Activated CD8-positive, alpha-beta memory T cell treated with anti-CD3 and anti-CD28 coated beads, Interleukin-2, amount 50 U/mL, for 1 hour (primary cell): ENCODE measurements around the gene CCDC87.
"Not testable (repeated sequence)": the region's sequence is repeated elsewhere in the genome, so short reads cannot be mapped to it uniquely, and the experiment has no call there.

Experiments used
- DNase-seq: peaks from one replicate; pipeline ENCODE4 v3.0.0-alpha.2; 2020; ENCODE audit errors: extremely low read depth

The CCDC87 gene

DNA sequence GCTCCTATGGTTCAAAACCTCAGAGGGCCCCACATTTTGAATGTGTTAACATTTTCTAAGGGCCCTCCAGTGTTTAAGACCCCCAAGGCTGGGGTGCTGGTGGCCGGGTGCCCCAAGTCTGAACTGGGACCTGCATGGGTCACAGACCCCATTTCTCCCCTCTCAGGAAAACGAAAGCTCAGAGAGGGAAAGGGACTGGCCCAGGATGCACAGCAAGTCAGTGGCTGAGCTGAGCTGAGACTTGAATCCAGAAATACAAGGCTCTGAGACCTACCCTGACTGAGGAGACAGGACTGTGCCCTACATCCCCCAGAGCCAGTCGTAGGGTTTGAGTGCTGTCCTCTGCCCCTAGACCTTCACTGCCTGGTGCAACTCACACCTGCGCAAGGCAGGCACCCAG lies 42.0 kb downstream of the CCDC87 start:
- DNase-seq = no peak

GRCh38 chr11:66549696-66550095 lies 43.2 kb downstream of the CCDC87 start:
- DNase-seq = no peak

DNA sequence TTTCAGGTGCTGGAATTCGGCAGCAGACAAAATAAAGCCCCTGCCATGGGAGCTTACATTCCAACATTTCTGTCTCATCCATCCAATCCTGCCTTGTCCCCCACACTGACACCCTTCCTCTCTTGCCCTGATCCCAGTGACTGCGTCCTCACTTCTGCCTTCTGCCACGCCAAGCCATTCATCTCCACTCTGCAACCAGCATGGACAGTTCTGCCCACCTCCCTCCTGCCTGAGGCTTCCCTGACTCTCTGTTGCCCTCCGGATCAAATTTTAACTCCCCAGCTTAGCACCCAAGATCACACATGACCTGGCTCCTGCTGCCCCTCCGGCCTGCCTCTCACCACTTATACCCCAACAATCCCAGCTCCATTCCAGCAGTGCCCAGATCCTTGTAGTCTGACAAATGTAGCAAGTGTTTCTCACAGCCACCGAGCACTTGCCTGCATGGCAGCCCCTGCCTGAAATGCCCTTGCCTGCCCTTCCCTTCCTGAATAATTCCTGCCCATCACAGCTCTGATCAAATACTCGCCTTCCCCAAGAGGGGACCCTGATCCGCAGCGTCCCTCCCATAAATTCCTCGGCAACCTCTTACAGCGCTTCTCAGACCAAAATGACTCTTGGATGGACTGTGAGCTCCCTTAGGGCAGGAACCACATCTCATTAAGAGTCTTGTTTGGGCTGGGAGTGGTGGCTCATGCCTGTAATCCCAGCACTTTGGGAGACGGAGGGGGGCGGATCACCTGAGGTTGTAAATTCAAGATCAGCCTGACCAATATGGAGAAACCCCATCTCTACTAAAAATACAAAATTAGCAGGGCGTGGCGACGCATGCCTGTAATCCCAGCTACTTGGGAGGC lies 43.9 kb downstream of the CCDC87 start:
- no peak for DNase-seq

- no peak for DNase-seq
These were observed 44.8 kb downstream of the CCDC87 start for GRCh38 chr11:66548041-66548440.

GRCh38 chr11:66547662-66548009 lies 45.2 kb downstream of the CCDC87 start:
- DNase-seq = no peak

DNA sequence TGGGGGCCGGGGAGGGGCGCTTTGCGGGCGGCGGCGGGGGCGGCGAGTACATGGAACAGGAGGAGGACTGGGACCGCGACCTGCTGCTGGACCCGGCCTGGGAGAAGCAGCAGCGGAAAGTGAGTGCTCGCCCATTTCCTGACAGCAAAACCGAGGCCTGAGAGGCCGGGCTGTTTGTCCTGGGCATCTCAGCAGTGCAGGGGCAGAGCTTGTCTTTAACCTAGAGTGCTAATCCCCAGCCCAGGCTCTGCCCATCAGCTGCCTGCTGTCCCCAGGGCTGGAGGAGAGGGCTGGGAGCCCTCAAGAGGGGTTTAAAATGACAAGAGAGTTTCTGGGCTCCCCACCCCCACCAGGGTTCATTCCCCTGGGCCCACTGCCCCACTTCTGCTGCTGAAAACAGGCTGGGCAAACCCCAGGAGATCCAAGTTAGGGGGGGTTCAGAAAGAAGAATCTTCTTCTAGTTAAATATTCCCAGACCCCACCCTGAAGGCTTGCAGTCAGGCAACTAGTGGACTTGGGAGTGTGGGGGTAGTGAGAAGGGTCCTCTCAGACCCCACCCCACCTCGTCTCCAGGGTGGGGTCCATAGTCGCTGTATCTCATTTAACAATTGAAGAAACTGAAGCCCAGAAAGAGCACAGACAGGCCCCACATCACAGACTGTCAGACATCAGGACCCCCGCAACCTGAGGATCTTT lies 45.7 kb downstream of the CCDC87 start:
- DNase-seq = no peak

- no peak for DNase-seq
These were observed 46.4 kb downstream of the CCDC87 start, which contains the start of gene ACTN3 for GRCh38 chr11:66546368-66546965. Gene ACTN3, plus strand, starts transcription at chr11:66546903. Its CDS starts 35 bp downstream, at chr11:66546938.

DNA sequence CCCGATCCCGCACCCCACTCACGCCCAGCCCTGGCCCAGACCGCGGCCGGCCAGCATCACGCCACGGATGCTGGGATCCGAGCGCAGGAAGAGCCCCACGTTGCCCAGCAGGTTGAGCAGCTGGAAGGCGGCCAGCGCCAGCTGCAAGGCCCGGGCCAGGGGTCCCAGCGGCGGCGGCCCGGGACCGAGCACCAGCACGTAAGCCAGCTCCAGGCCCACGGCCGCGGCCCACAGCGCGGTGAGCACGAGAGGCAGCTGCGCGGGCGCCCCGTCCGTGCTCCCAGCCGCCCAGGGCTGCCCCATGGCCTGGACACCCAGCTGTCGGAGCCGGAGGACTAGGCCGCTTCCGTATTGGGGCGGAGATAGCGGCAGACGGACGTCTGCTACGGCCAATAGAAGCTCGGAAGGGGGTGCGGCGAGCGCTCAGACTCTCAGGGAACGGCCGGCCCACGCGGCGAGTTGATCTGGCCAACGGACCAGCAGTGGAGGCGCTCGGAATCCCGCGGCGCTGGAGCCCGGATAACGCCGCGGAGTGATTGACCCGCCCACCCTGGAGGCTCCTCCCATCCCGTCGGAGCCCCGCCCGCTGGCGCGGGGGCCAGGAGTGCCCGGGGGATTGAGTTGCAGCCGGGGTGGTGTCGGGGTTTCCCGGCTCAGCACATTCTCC lies 47.0 kb downstream of the CCDC87 start, which contains the start of gene ZDHHC24:
TSS of gene ZDHHC24 (minus strand) at position 348 of the 667 bp plus-strand sequence. CDS start at position 303, 45 bp downstream.
- peak; percentile 20 for DNase-seq

- not testable (repeated sequence) for DNase-seq
These were observed 47.9 kb downstream of the CCDC87 start for GRCh38 chr11:66544952-66545351.

- peak; percentile 31 for DNase-seq
These were observed 49.4 kb downstream of the CCDC87 start for GRCh38 chr11:66543263-66544107.

- no peak for DNase-seq
These were observed 50.5 kb downstream of the CCDC87 start for GRCh38 chr11:66542362-66542761.

GRCh38 chr11:66541892-66542291 lies 51.0 kb downstream of the CCDC87 start:
- DNase-seq = no peak

GRCh38 chr11:66540598-66540997 lies 52.3 kb downstream of the CCDC87 start:
- not testable (repeated sequence) for DNase-seq
